Measurements from ENCODE around the gene EWSR1. TPM values are rescaled to one million over a fixed set of nuclear protein-coding genes. Genes with fewer than 3 reads are reported as not detected.

EWSR1 gene
- polyA plus RNA-seq, 3 donors = 81.2 to 280 (median 136) TPM

- peaks cover 27% of the 10 kb centered on the region for H3K4me1 Mint-ChIP-seq
- H3K9me3 Mint-ChIP-seq = peaks cover 0 to 6% (median 0%) of the 10 kb centered on the region in 7 donors
- no peak overlapping the region for H3K4me2 ChIP-seq (replicated peaks; ENCODE audit: extremely low read depth, low read length, poor library complexity, severe bottlenecking)
- H3K27ac ChIP-seq (ENCODE audit: low read depth in 1 of 2, low read length in 2 of 2) = no peak overlapping the region
- H3K27me3 ChIP-seq (ENCODE audit: control insufficient read depth in 2 of 2, insufficient read depth in 2 of 2, low read length in 2 of 2) = no peaks in the 10 kb centered on the region
- no peaks in the 10 kb centered on the region for H3K79me2 ChIP-seq (ENCODE audit: insufficient read depth, low read length)
- no peak for TF ChIP-seq CTCF (IDR thresholded peaks at IDR 0.05)
- H3K36me3 ChIP-seq (replicated peaks in 1 of 2; ENCODE audit: control insufficient read depth in 1 of 2, insufficient read depth in 2 of 2, low read length in 2 of 2) = peaks cover 62 to 73% of the 10 kb centered on the region in 2 donors
- H2AFZ ChIP-seq (ENCODE audit: insufficient read depth, low read depth, low read length, poor library complexity, severe bottlenecking) = no peak overlapping the region
- H3K4me3 ChIP-seq (replicated peaks in 1 of 3; ENCODE audit: low read depth in 2 of 3, low read length in 3 of 3) = no peak overlapping the region
- no peak overlapping the region for H3K9ac ChIP-seq (ENCODE audit: insufficient read depth, low read length, poor library complexity, severe bottlenecking)
- peaks cover 65 to 68% of the 10 kb centered on the region in 2 donors for H3K36me3 Mint-ChIP-seq
- intact Hi-C loops (cut with micrococcal nuclease) = no loop called here
- H3K4me3 Mint-ChIP-seq = no peak overlapping the region
- WGBS (ENCODE audit: insufficient coverage) = 94% methylated on average over 18 of the region's 19 CpGs
- H3K4me1 ChIP-seq (ENCODE audit: control insufficient read depth in 1 of 2, insufficient read depth in 2 of 2, low read length in 2 of 2) = peaks cover 16 to 19% of the 10 kb centered on the region in 2 donors
- DNase-seq = no peak
- H3K27me3 Mint-ChIP-seq (ENCODE audit: low read depth in 3 of 3) = peaks cover 0 to 8% (median 3%) of the 10 kb centered on the region in 3 donors
- H3K27ac Mint-ChIP-seq = peak overlapping the region in 4 of 7 donors; percentile 10 to 77 (median 46)
- no peaks in the 10 kb centered on the region for H3K9me3 ChIP-seq (replicated peaks in 1 of 2; ENCODE audit: control insufficient read depth in 1 of 2, insufficient read depth in 1 of 2, low read length in 2 of 2)
- peaks cover 76% of the 10 kb centered on the region for H4K20me1 ChIP-seq (ENCODE audit: insufficient read depth, low read length)
These were observed 31.2 kb downstream of the EWSR1 start for GRCh38 chr22:29299136-29299900.

GRCh38 chr22:29300467-29300806 is 32.4 kb downstream of the EWSR1 start:
- Histone ChIP-seq H3K27ac (ENCODE audit: low read depth in 1 of 2, low read length in 2 of 2) (no peak overlapping the region), H3K4me1 (ENCODE audit: control insufficient read depth in 1 of 2, insufficient read depth in 2 of 2, low read length in 2 of 2) (peaks cover 18 to 20% of the 10 kb centered on the region in 2 donors), H4K20me1 (ENCODE audit: insufficient read depth, low read length) (peaks cover 65% of the 10 kb centered on the region), H3K4me3 (replicated peaks in 1 of 3; ENCODE audit: low read depth in 2 of 3, low read length in 3 of 3) (no peak overlapping the region), H3K36me3 (replicated peaks in 1 of 2; ENCODE audit: control insufficient read depth in 1 of 2, insufficient read depth in 2 of 2, low read length in 2 of 2) (peaks cover 51 to 62% of the 10 kb centered on the region in 2 donors), H3K9me3 (replicated peaks in 1 of 2; ENCODE audit: control insufficient read depth in 1 of 2, insufficient read depth in 1 of 2, low read length in 2 of 2) (no peaks in the 10 kb centered on the region), H3K27me3 (ENCODE audit: control insufficient read depth in 2 of 2, insufficient read depth in 2 of 2, low read length in 2 of 2) (peaks cover 0 to 7% of the 10 kb centered on the region in 2 donors), H3K4me2 (replicated peaks; ENCODE audit: extremely low read depth, low read length, poor library complexity, severe bottlenecking) (no peak overlapping the region), H3K9ac (ENCODE audit: insufficient read depth, low read length, poor library complexity, severe bottlenecking) (no peak overlapping the region), H3K79me2 (ENCODE audit: insufficient read depth, low read length) (no peaks in the 10 kb centered on the region), H2AFZ (ENCODE audit: insufficient read depth, low read depth, low read length, poor library complexity, severe bottlenecking) (no peak overlapping the region)
- Mint-ChIP-seq H3K27me3 (ENCODE audit: low read depth in 3 of 3) (peaks cover 11 to 13% (median 11%) of the 10 kb centered on the region in 3 donors), H3K36me3 (peaks cover 56 to 57% of the 10 kb centered on the region in 2 donors), H3K4me3 (no peak overlapping the region), H3K4me1 (peaks cover 30% of the 10 kb centered on the region), H3K9me3 (peaks cover 0 to 6% (median 0%) of the 10 kb centered on the region in 7 donors), H3K27ac (peak overlapping the region in 2 of 7 donors; percentile 49 to 63)
- no peak for TF ChIP-seq CTCF (IDR thresholded peaks at IDR 0.05)
- WGBS (ENCODE audit: insufficient coverage) = 100% methylated on average over 1 of the region's 4 CpGs
- intact Hi-C loops (cut with micrococcal nuclease) = loop anchor here in 1 of 2 donors (5.0 kb wide), 1 partner anchor 33 kb away; the partner anchor contains the start of genes EWSR1 and RHBDD3
- no peak for DNase-seq
